B cell (primary cell): ENCODE measurements around the gene TMEM254. TPM values are rescaled to one million over a fixed set of nuclear protein-coding genes. Genes with fewer than 3 reads are reported as not detected.

ENCODE experiments used
- ATAC-seq: fragments of 200-7000 bp; cut with Tn5 transposase; one replicate; pipeline ENCODE4 v1.10.0; 2021; ENCODE audit warnings: low read depth, mild to moderate bottlenecking, moderate number of reproducible peaks, moderate library complexity
- CTCF ChIA-PET: fragments of 350-600 bp; sonication (Branson Sonifier 250); formaldehyde crosslinking; loops from one replicate; lab custom pipeline; 2021; ENCODE audit warnings: antibody characterized with exemption, inconsistent platforms; lab: Charles Lee
- POLR2A ChIA-PET: fragments of 350-600 bp; sonication (Branson Sonifier 250); formaldehyde crosslinking; loops from one replicate; lab custom pipeline; 2021; ENCODE audit warnings: antibody characterized with exemption; lab: Charles Lee
- DNase-seq: peaks from one replicate; pipeline ENCODE4 v3.0.0; 2013
- H2AFZ ChIP-seq: 2 replicates; pipeline ENCODE4 v1.6.1; 2012; ENCODE audit warnings: mild to moderate bottlenecking, low read depth, low read length; ENCODE audit not compliant: insufficient read depth, poor library complexity, severe bottlenecking
- H3K27ac ChIP-seq, 2 donors: 1 replicate in 1 of 2; 2 replicates in 1 of 2; pipeline ENCODE4 v1.5.1; 2012 to 2013; ENCODE audit warnings: low read length in 2 of 2, mild to moderate bottlenecking in 2 of 2, moderate library complexity in 1 of 2
- H3K27me3 ChIP-seq, 4 experiments: fragments of 200-600 bp in 1 of 4; sonication (generic) in 1 of 4; replicated peaks in 1 of 4; 1 replicate in 2 of 4; 2 replicates in 2 of 4; pipeline versions ENCODE4 v1.6.1 to v1.7.0; 2013 to 2016; ENCODE audit warnings: low read length in 3 of 4, mild to moderate bottlenecking in 2 of 4, mixed read lengths in 1 of 4, moderate library complexity in 1 of 4; ENCODE audit not compliant: insufficient read depth in 4 of 4, control insufficient read depth in 3 of 4; ENCODE audit errors: control extremely low read depth in 1 of 4
- H3K36me3 ChIP-seq, 2 experiments: replicated peaks in 1 of 2; 1 replicate in 1 of 2; 2 replicates in 1 of 2; pipeline versions ENCODE4 v1.6.1 to v1.7.1; 2013; ENCODE audit warnings: low read length in 1 of 2; ENCODE audit not compliant: insufficient read depth in 2 of 2, control insufficient read depth in 1 of 2; ENCODE audit errors: control extremely low read depth in 1 of 2, extremely low read depth in 1 of 2
- H3K4me1 ChIP-seq, 2 donors: fragments of 200-600 bp in 1 of 2; sonication (generic) in 1 of 2; 1 replicate in 1 of 2; 2 replicates in 1 of 2; pipeline versions ENCODE4 v1.5.1 to v1.6.1; 2013 to 2017; ENCODE audit warnings: low read length in 2 of 2; ENCODE audit not compliant: control insufficient read depth in 2 of 2, insufficient read depth in 2 of 2
- H3K4me2 ChIP-seq: replicated peaks from 2 replicates; pipeline ENCODE3; 2012; ENCODE audit warnings: mild to moderate bottlenecking, low read depth, low read length; ENCODE audit not compliant: poor library complexity, severe bottlenecking
- H3K4me3 ChIP-seq, 5 experiments: fragments of 200-600 bp in 1 of 5; sonication (generic) in 1 of 5; 1 replicate in 3 of 5; 2 replicates in 2 of 5; pipeline versions ENCODE4 v1.5.1 to v1.7.0; 2011 to 2016; ENCODE audit warnings: low read length in 4 of 5, mild to moderate bottlenecking in 4 of 5, low read depth in 2 of 5, control low read depth in 1 of 5, moderate library complexity in 1 of 5; ENCODE audit not compliant: insufficient read depth in 1 of 5; ENCODE audit errors: control extremely low read depth in 1 of 5, extremely low read depth in 1 of 5
- H3K79me2 ChIP-seq: fragments of 200-600 bp; sonication (generic); one replicate; pipeline ENCODE4 v1.6.0; 2016; ENCODE audit warnings: low read length; ENCODE audit not compliant: control insufficient read depth, insufficient read depth
- H3K9ac ChIP-seq: fragments of 200-600 bp; sonication (generic); 2 replicates; pipeline ENCODE4 v1.6.1; 2017; ENCODE audit warnings: mild to moderate bottlenecking, low read length, moderate library complexity
- H3K9me3 ChIP-seq, 3 donors: one replicate each; pipeline versions ENCODE4 v1.6.1 to v1.7.1; 2013; ENCODE audit warnings: low read length in 2 of 3; ENCODE audit not compliant: control insufficient read depth in 2 of 3, insufficient read depth in 1 of 3; ENCODE audit errors: control extremely low read depth in 1 of 3
- H4K20me1 ChIP-seq: 2 replicates; pipeline ENCODE4 v1.6.0; 2012; ENCODE audit warnings: mild to moderate bottlenecking, low read length; ENCODE audit not compliant: insufficient read depth, control insufficient read depth, poor library complexity, severe bottlenecking
- H3K27ac Mint-ChIP-seq: one replicate; pipeline ENCODE4 v1.8.0; 2021; ENCODE audit warnings: mixed read lengths
- H3K27me3 Mint-ChIP-seq: one replicate; pipeline ENCODE4 v1.8.0; 2021; ENCODE audit warnings: mixed read lengths
- H3K4me1 Mint-ChIP-seq: one replicate; pipeline ENCODE4 v1.8.0; 2021; ENCODE audit warnings: mixed read lengths
- H3K4me3 Mint-ChIP-seq: one replicate; pipeline ENCODE4 v1.8.0; 2021; ENCODE audit warnings: mixed read lengths
- H3K9me3 Mint-ChIP-seq: one replicate; pipeline ENCODE4 v1.8.0; 2022; ENCODE audit warnings: mixed read lengths; ENCODE audit not compliant: insufficient read depth
- CTCF ChIP-seq: fragments of 200-600 bp; IDR thresholded peaks from one replicate; pipeline ENCODE4 v1.8.0; 2022; ENCODE audit warnings: antibody characterized with exemption, mild to moderate bottlenecking
- EZH2 ChIP-seq: IDR thresholded peaks from 2 replicates; pipeline ENCODE4 v1.6.1; 2012; ENCODE audit warnings: borderline replicate concordance, low read depth, mild to moderate bottlenecking, moderate library complexity, low read length; ENCODE audit not compliant: insufficient read depth, poor library complexity, severe bottlenecking
- WGBS: methylation state at CpG from one replicate; pipeline ENCODE4 v1.1.5; 2013; ENCODE audit warnings: missing lambda C conversion rate; ENCODE audit not compliant: insufficient coverage; 5-methylcytosine and 5-hydroxymethylcytosine counted together
- intact Hi-C: fragments of 100-400 bp; cut with micrococcal nuclease; formaldehyde crosslinking; loops from one replicate; pipeline ENCODE4 v1.10.0; 2022
- polyA plus RNA-seq: library from polyadenylated mRNA; depleted of rRNA; stranded (reverse); fragments of >200 nt; gene quantifications from 2 replicates; pipeline ENCODE4 v1.2.3, GENCODE V29; 2012
- total RNA-seq, 2 donors: library from RNA; stranded (reverse); fragments of 120-200 nt in 1 of 2; gene quantifications; 1 replicate in 1 of 2; 2 replicates in 1 of 2; pipeline versions ENCODE4 v1.2.3 to v1.2.4, GENCODE V29; 2013 to 2022

Gene TMEM254
- total and polyA plus RNA-seq, 2 donors (not counting 1 experiment from before 2014, with no cell fraction given) = 9.8 to 13.1 TPM

GRCh38 chr10:80137920-80138319 is 59.5 kb downstream of the TMEM254 start:
- Mint-ChIP-seq H3K27ac (no peak overlapping the region), H3K4me3 (no peak overlapping the region), H3K27me3 (peaks cover 39% of the 10 kb centered on the region), H3K4me1 (peaks cover under 1% of the 10 kb centered on the region), H3K9me3 (no peaks in the 10 kb centered on the region)
- H3K4me3 ChIP-seq = no peak overlapping the region
- ChIA-PET CTCF (interaction anchor here (1.1 kb wide), 1 partner anchor 79 kb away, joined by 3 read pairs; no protein-coding TSS in a partner anchor), POLR2A (no interaction called here)
- no peaks in the 10 kb centered on the region for H4K20me1 ChIP-seq
- no peaks in the 10 kb centered on the region for H3K9me3 ChIP-seq
- H3K9ac ChIP-seq = no peak overlapping the region
- no peak for DNase-seq
- TF ChIP-seq CTCF = no peak
- TF ChIP-seq EZH2 = no peak
- no peak overlapping the region for H3K27ac ChIP-seq
- H3K27me3 ChIP-seq = peaks cover 0 to 17% (median 3%) of the 10 kb centered on the region in 4 experiments
- no peaks in the 10 kb centered on the region for H3K79me2 ChIP-seq
- peaks cover 0 to 1% of the 10 kb centered on the region in 2 donors for H3K4me1 ChIP-seq
- 67% methylated on average over 3 of the region's 4 CpGs for WGBS
- H3K36me3 ChIP-seq = no peaks in the 10 kb centered on the region
- no peak for ATAC-seq
- intact Hi-C loops = no loop called here
- no peak overlapping the region for H2AFZ ChIP-seq
- no peak overlapping the region for H3K4me2 ChIP-seq

GRCh38 chr10:80139265-80139664 is 60.8 kb downstream of the TMEM254 start:
- Histone ChIP-seq H3K9me3 (no peaks in the 10 kb centered on the region), H3K9ac (no peak overlapping the region), H3K27ac (no peak overlapping the region), H3K27me3 (peaks cover 0 to 10% (median 0%) of the 10 kb centered on the region in 4 experiments), H3K79me2 (no peaks in the 10 kb centered on the region), H3K4me2 (no peak overlapping the region), H3K4me1 (peaks cover 6 to 8% of the 10 kb centered on the region in 2 donors), H4K20me1 (no peaks in the 10 kb centered on the region), H3K4me3 (no peak overlapping the region), H3K36me3 (no peaks in the 10 kb centered on the region), H2AFZ (no peak overlapping the region)
- ChIA-PET CTCF (interaction anchor here (1.1 to 6.7 kb wide), 2 partner anchors 81 to 82 kb away, joined by 3 to 156 read pairs; no protein-coding TSS in a partner anchor), POLR2A (no interaction called here)
- peaks cover 31% of the 10 kb centered on the region for H3K27me3 Mint-ChIP-seq
- no peak overlapping the region for H3K4me3 Mint-ChIP-seq
- intact Hi-C loops = no loop called here
- WGBS = no CpG with 5 or more reads among the region's 2 CpGs
- H3K27ac Mint-ChIP-seq = no peak overlapping the region
- H3K9me3 Mint-ChIP-seq = no peaks in the 10 kb centered on the region
- DNase-seq (no peak), ATAC-seq (no peak)
- H3K4me1 Mint-ChIP-seq = peaks cover 6% of the 10 kb centered on the region
- TF ChIP-seq EZH2 (no peak), CTCF (no peak)
